CD4-positive, alpha-beta T cell (primary cell): ENCODE data around the gene IRF7. TPM values are rescaled to one million over a fixed set of nuclear protein-coding genes. Genes with fewer than 3 reads are reported as not detected.

Source experiments
- ATAC-seq: fragments of 200-7000 bp; cut with Tn5 transposase; one replicate; pipeline ENCODE4 v1.10.0; 2022; ENCODE audit warnings: mild to moderate bottlenecking; ENCODE audit not compliant: poor library complexity
- CTCF ChIA-PET: fragments of 350-600 bp; sonication (Branson Sonifier 250); formaldehyde crosslinking; loops from one replicate; lab custom pipeline; 2021; ENCODE audit warnings: antibody characterized with exemption, inconsistent platforms; lab: Charles Lee
- POLR2A ChIA-PET: fragments of 350-600 bp; sonication (Branson Sonifier 250); formaldehyde crosslinking; loops from one replicate; lab custom pipeline; 2021; ENCODE audit warnings: antibody characterized with exemption, inconsistent platforms; lab: Charles Lee
- DNase-seq, 14 experiments: peaks; one replicate each; pipeline ENCODE4 v3.0.0-alpha.2; 2013 to 2020; ENCODE audit warnings: mixed read lengths in 2 of 14
- H3K27ac ChIP-seq, 2 donors: one replicate each; pipeline versions ENCODE4 v1.5.1 to v1.7.0; 2013; ENCODE audit warnings: low read length in 2 of 2, low read depth in 1 of 2, mild to moderate bottlenecking in 1 of 2
- H3K27me3 ChIP-seq, 2 experiments: 1 replicate in 1 of 2; 2 replicates in 1 of 2; pipeline versions ENCODE4 v1.6.1 to v1.7.0; 2013; ENCODE audit warnings: low read length in 2 of 2, control low read depth in 1 of 2, mild to moderate bottlenecking in 1 of 2, moderate library complexity in 1 of 2; ENCODE audit not compliant: insufficient read depth in 2 of 2, control insufficient read depth in 1 of 2
- H3K36me3 ChIP-seq: one replicate; pipeline ENCODE4 v1.6.1; 2013; ENCODE audit warnings: low read length, control low read depth; ENCODE audit not compliant: insufficient read depth
- H3K4me1 ChIP-seq: one replicate; pipeline ENCODE4 v1.6.1; 2013; ENCODE audit warnings: low read length, control low read depth; ENCODE audit not compliant: insufficient read depth
- H3K4me3 ChIP-seq: one replicate; pipeline ENCODE4 v1.5.1; 2013; ENCODE audit warnings: mild to moderate bottlenecking, low read length, moderate library complexity
- H3K9me3 ChIP-seq, 2 experiments: 1 replicate in 1 of 2; 2 replicates in 1 of 2; pipeline versions ENCODE4 v1.6.1 to v1.7.0; 2013; ENCODE audit warnings: low read length in 2 of 2, mild to moderate bottlenecking in 2 of 2, control low read depth in 1 of 2, moderate library complexity in 1 of 2; ENCODE audit not compliant: control insufficient read depth in 1 of 2, insufficient read depth in 1 of 2
- H3K27ac Mint-ChIP-seq: one replicate; pipeline ENCODE4 v1.8.0; 2020; ENCODE audit warnings: mixed read lengths
- H3K27me3 Mint-ChIP-seq: one replicate; pipeline ENCODE4 v1.8.0; 2021; ENCODE audit warnings: mixed read lengths
- H3K36me3 Mint-ChIP-seq: one replicate; pipeline ENCODE4 v1.8.0; 2021; ENCODE audit warnings: low read depth, mixed read lengths
- H3K4me1 Mint-ChIP-seq: one replicate; pipeline ENCODE4 v1.8.0; 2021; ENCODE audit warnings: low read depth, mixed read lengths
- H3K4me3 Mint-ChIP-seq: one replicate; pipeline ENCODE4 v1.8.0; 2020; ENCODE audit warnings: mild to moderate bottlenecking, mixed read lengths
- H3K9me3 Mint-ChIP-seq: one replicate; pipeline ENCODE4 v1.8.0; 2020; ENCODE audit warnings: mixed read lengths
- intact Hi-C, 2 experiments: fragments of 100-400 bp; cut with DNase I in 1 of 2; cut with micrococcal nuclease in 1 of 2; formaldehyde crosslinking; loops; one replicate each; pipeline versions ENCODE4 v1.15.1 to v1.9.0; 2023 to 2025; cut with DNase I, micrococcal nuclease
- total RNA-seq, 174 experiments: library from RNA in 2 of 174; stranded (reverse) in 2 of 174; gene quantifications; one replicate each; pipeline ENCODE4 v1.2.3 and lab custom pipeline; 2021 to 2026
- TF ChIP-seq, protein P1 (sequence below): fragments of 200-600 bp; IDR thresholded peaks from one replicate; pipeline ENCODE4 v1.8.0; 2022; ENCODE audit warnings: antibody characterized with exemption, mild to moderate bottlenecking

Gene IRF7
- total RNA-seq, 2 experiments from 2014 or later, result 36.5 to 37.7 TPM

GRCh38 chr11:614623-615503, 887 bp downstream of the IRF7 start:
- Mint-ChIP-seq H3K9me3 (no peaks in the 10 kb centered on the region), H3K36me3 (peaks cover 30% of the 10 kb centered on the region)
- no peak for ATAC-seq

GRCh38 chr11:614021-614622, 1.6 kb downstream of the IRF7 start:
- H3K4me1 ChIP-seq, result peaks cover 34% of the 10 kb centered on the region
- H3K4me3 ChIP-seq, result peak overlapping the region; percentile 10
- no peaks in the 10 kb centered on the region for H3K9me3 Mint-ChIP-seq
- peak overlapping the region; percentile 80 for H3K27ac Mint-ChIP-seq
- TF ChIP-seq, protein P1, sequence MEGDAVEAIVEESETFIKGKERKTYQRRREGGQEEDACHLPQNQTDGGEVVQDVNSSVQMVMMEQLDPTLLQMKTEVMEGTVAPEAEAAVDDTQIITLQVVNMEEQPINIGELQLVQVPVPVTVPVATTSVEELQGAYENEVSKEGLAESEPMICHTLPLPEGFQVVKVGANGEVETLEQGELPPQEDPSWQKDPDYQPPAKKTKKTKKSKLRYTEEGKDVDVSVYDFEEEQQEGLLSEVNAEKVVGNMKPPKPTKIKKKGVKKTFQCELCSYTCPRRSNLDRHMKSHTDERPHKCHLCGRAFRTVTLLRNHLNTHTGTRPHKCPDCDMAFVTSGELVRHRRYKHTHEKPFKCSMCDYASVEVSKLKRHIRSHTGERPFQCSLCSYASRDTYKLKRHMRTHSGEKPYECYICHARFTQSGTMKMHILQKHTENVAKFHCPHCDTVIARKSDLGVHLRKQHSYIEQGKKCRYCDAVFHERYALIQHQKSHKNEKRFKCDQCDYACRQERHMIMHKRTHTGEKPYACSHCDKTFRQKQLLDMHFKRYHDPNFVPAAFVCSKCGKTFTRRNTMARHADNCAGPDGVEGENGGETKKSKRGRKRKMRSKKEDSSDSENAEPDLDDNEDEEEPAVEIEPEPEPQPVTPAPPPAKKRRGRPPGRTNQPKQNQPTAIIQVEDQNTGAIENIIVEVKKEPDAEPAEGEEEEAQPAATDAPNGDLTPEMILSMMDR, result no peak
- peak overlapping the region; percentile 72 to 83 for H3K27ac ChIP-seq
- H3K36me3 Mint-ChIP-seq, result peaks cover 30% of the 10 kb centered on the region
- DNase-seq, result no peak
- peaks cover 16% of the 10 kb centered on the region for H3K4me1 Mint-ChIP-seq
- ChIA-PET CTCF (interaction anchor here (2.0 kb wide), 1 partner anchor 60 kb away, joined by 5 read pairs; no protein-coding TSS in a partner anchor), POLR2A (interaction anchor here (0.6 to 1.8 kb wide), 7 partner anchors 13 to 112 kb away, joined by 3 to 8 read pairs (median 3); partner anchors contain the start of gene PHRF1)
- peak overlapping the region; percentile 80 for H3K4me3 Mint-ChIP-seq
- H3K27me3 ChIP-seq, result no peaks in the 10 kb centered on the region
- no peaks in the 10 kb centered on the region for H3K27me3 Mint-ChIP-seq
- H3K36me3 ChIP-seq, result peaks cover 51% of the 10 kb centered on the region
- intact Hi-C loops, result loop anchor here in 1 of 2 experiments (5.0 kb wide), 1 partner anchor 78 kb away; no protein-coding TSS in a partner anchor
- peaks cover 0 to 3% of the 10 kb centered on the region in 2 experiments for H3K9me3 ChIP-seq
- no peak for ATAC-seq

More at GRCh38 chr11:614623-615503, 887 bp downstream of the IRF7 start:
- Histone ChIP-seq H3K4me3 (peak overlapping the region; percentile 97), H3K36me3 (peaks cover 44% of the 10 kb centered on the region), H3K27me3 (no peaks in the 10 kb centered on the region), H3K4me1 (peaks cover 34% of the 10 kb centered on the region), H3K27ac (peak overlapping the region; percentile 83 to 95), H3K9me3 (peaks cover 0 to 3% of the 10 kb centered on the region in 2 experiments)
- H3K27ac Mint-ChIP-seq, result peak overlapping the region; percentile 89
- H3K4me3 Mint-ChIP-seq, result peak overlapping the region; percentile 96
- CTCF ChIA-PET, result interaction anchor here (1.0 to 1.5 kb wide), 3 partner anchors 38 to 108 kb away, joined by 3 to 4 read pairs (median 4); partner anchors contain the start of gene PHRF1
- peak in 1 of 14 experiments; percentile 46 for DNase-seq
- TF ChIP-seq, protein P1, result no peak
- intact Hi-C loops, result loop anchor here in 1 of 2 experiments (1.0 to 5.0 kb wide), 3 partner anchors 39 to 312 kb away; partner anchors contain the start of genes AP2A2 and PHRF1
- no peaks in the 10 kb centered on the region for H3K27me3 Mint-ChIP-seq
- POLR2A ChIA-PET, result interaction anchor here (0.8 to 1.8 kb wide), 14 partner anchors 13 to 204 kb away, joined by 3 to 12 read pairs (median 4); partner anchors contain the start of genes DEAF1, PHRF1, PNPLA2 and TMEM80
- H3K4me1 Mint-ChIP-seq, result peaks cover 16% of the 10 kb centered on the region
